Astrocyte (in vitro differentiated cells and primary cell): ENCODE results near the gene ZNF609.

Source experiments
- CTCF ChIP-seq: IDR thresholded peaks from 2 replicates; pipeline ENCODE4 v1.5.1; 2011; ENCODE audit warnings: low read depth, mild to moderate bottlenecking, inconsistent platforms, low read length, moderate library complexity; ENCODE audit not compliant: insufficient read depth
- EZH2 ChIP-seq: IDR thresholded peaks from 2 replicates; pipeline ENCODE4 v1.6.1; 2012; ENCODE audit warnings: mild to moderate bottlenecking, low read length, inconsistent platforms; ENCODE audit not compliant: insufficient read depth

GRCh38 chr15:64596701-64597476, 136.5 kb downstream of the ZNF609 start:
- TF ChIP-seq CTCF (no peak), EZH2 (no peak)
